Left cardiac atrium (tissue), 4 donors: ENCODE measurements around the gene HPN. TPM values are rescaled to one million over a fixed set of nuclear protein-coding genes. Genes with fewer than 3 reads are reported as not detected.
"Not testable (repeated sequence)": the region's sequence is repeated elsewhere in the genome, so short reads cannot be mapped to it uniquely, and the experiment has no call there.

Experiments
- ATAC-seq, 2 donors: fragments of 200-7000 bp; cut with Tn5 transposase; one replicate each; pipeline ENCODE4 v1.9.1; 2020; ENCODE audit warnings: mild to moderate bottlenecking in 2 of 2, moderate library complexity in 2 of 2
- DNase-seq: peaks from one replicate; pipeline ENCODE4 v3.0.0-alpha.2; 2020
- intact Hi-C, 2 donors: fragments of 100-400 bp; cut with DNase I; formaldehyde crosslinking; loops; one replicate each; pipeline versions ENCODE4 v1.14.1 to v1.15.1; 2022 to 2023
- total RNA-seq, 2 donors: library from RNA; stranded (reverse); fragmentation: NEBNext Ultra II Directional; extraction: Animal tissue kit (Norgen Biotek cat#: 25700); gene quantifications; one replicate each; pipeline ENCODE4 v1.2.1, GENCODE V29; 2021
- donor health status: DM: no; HTN: yes; CAD: no.
- donor health status: DM: no; HTN: yes; CAD: no; lungs with severe emphysema.
- donor health status: DM: yes; HTN: yes; CAD: no.
- donor health status: Dilated cardiomyopathy.

The HPN gene
- total RNA-seq, 2 donors from 2014 or later: 5.6 to 7.2 TPM

GRCh38 chr19:35038623-35039512, 2.7 kb upstream of the HPN start:
- DNase-seq (no peak), ATAC-seq (peak in 1 of 2 donors; percentile 1)
- intact Hi-C loops: no loop called here

GRCh38 chr19:35039881-35040825, 1.4 kb upstream of the HPN start:
- intact Hi-C loops: loop anchor here in 1 of 2 donors (5.0 kb wide), 1 partner anchor 52 kb away; no protein-coding TSS in a partner anchor
- DNase-seq (no peak), ATAC-seq (no peak)

- ATAC-seq: peak; percentile 79 to 87
- intact Hi-C loops: loop anchor here in 1 of 2 donors (5.0 kb wide), 1 partner anchor 51 kb away; no protein-coding TSS in a partner anchor
- DNase-seq: peak; percentile 96
Measured at GRCh38 chr19:35040826-35041547, 534 bp upstream of the HPN start.

GRCh38 chr19:35042056-35042730, 672 bp downstream of the HPN start:
- DNase-seq (no peak), ATAC-seq (no peak)
- intact Hi-C loops: loop anchor here in 1 of 2 donors (5.0 kb wide), 1 partner anchor 50 kb away; no protein-coding TSS in a partner anchor

GRCh38 chr19:35042954-35043604, 1.6 kb downstream of the HPN start:
- intact Hi-C loops: loop anchor here in 1 of 2 donors (5.0 kb wide), 1 partner anchor 49 kb away; no protein-coding TSS in a partner anchor
- peak; percentile 14 for DNase-seq
- ATAC-seq: no peak

GRCh38 chr19:35043906-35044305, 2.4 kb downstream of the HPN start:
- intact Hi-C loops: loop anchor here in 1 of 2 donors (5.0 kb wide), 1 partner anchor 48 kb away; no protein-coding TSS in a partner anchor

GRCh38 chr19:35044317-35045117, 3.0 kb downstream of the HPN start:
- ATAC-seq (no peak), DNase-seq (peak; percentile 58)
- intact Hi-C loops: loop anchor here in 1 of 2 donors (5.0 kb wide), 1 partner anchor 48 kb away; no protein-coding TSS in a partner anchor

More at GRCh38 chr19:35043906-35044305, 2.4 kb downstream of the HPN start:
- peak; percentile 18 for DNase-seq
- ATAC-seq: no peak

- intact Hi-C loops: no loop called here
- no peak for DNase-seq
Measured at GRCh38 chr19:35045667-35046300, 4.3 kb downstream of the HPN start.

GRCh38 chr19:35046461-35046860, 4.9 kb downstream of the HPN start:
- intact Hi-C loops: no loop called here
- ATAC-seq (no peak), DNase-seq (no peak)

More at GRCh38 chr19:35045667-35046300, 4.3 kb downstream of the HPN start:
- ATAC-seq: no peak

- ATAC-seq: peak; percentile 84
- intact Hi-C loops: no loop called here
Measured at GRCh38 chr19:35048911-35049411, 7.4 kb downstream of the HPN start.

GRCh38 chr19:35049456-35049855, 7.9 kb downstream of the HPN start:
- intact Hi-C loops: no loop called here
- ATAC-seq (no peak), DNase-seq (no peak)

More at GRCh38 chr19:35048911-35049411, 7.4 kb downstream of the HPN start:
- DNase-seq: peak; percentile 64

GRCh38 chr19:35050662-35051061, 9.1 kb downstream of the HPN start:
- ATAC-seq, DNase-seq, intact Hi-C loops: not testable (repeated sequence)

- ATAC-seq, intact Hi-C loops, DNase-seq: not testable (repeated sequence)
Measured at GRCh38 chr19:35051268-35051667, 9.7 kb downstream of the HPN start.

- DNase-seq (no peak), ATAC-seq (no peak)
- intact Hi-C loops: no loop called here
Measured at GRCh38 chr19:35051796-35052195, 10.3 kb downstream of the HPN start.

GRCh38 chr19:35052599-35053190, 11.2 kb downstream of the HPN start:
- intact Hi-C loops: no loop called here
- no peak for ATAC-seq
- no peak for DNase-seq
